Dedifferentiated amniotic fluid mesenchymal stem cell (primary cell): ENCODE data around the gene ARHGEF10L.
"Not testable (repeated sequence)": the region's sequence is repeated elsewhere in the genome, so short reads cannot be mapped to it uniquely, and the experiment has no call there.

ENCODE experiments used
- DNase-seq: peaks from one replicate; pipeline ENCODE4 v3.0.0-alpha.2; 2016; ENCODE audit errors: extremely low spot score

Gene ARHGEF10L

GRCh38 chr1:17735793-17736192, 196.3 kb downstream of the ARHGEF10L start:
- no peak for DNase-seq

GRCh38 chr1:17736625-17737024, 197.1 kb downstream of the ARHGEF10L start:
- DNase-seq: no peak

- no peak for DNase-seq
Observed at GRCh38 chr1:17739050-17739449, 199.6 kb downstream of the ARHGEF10L start.

- no peak for DNase-seq
Observed at GRCh38 chr1:17741052-17741451, 201.6 kb downstream of the ARHGEF10L start.

- DNase-seq: no peak
Observed at GRCh38 chr1:17742583-17742982, 203.1 kb downstream of the ARHGEF10L start.

- no peak for DNase-seq
Observed at GRCh38 chr1:17743008-17743647, 203.6 kb downstream of the ARHGEF10L start.

- DNase-seq: no peak
Observed at GRCh38 chr1:17743925-17744324, 204.4 kb downstream of the ARHGEF10L start.

- DNase-seq: no peak
Observed at GRCh38 chr1:17744666-17745478, 205.4 kb downstream of the ARHGEF10L start.

GRCh38 chr1:17745479-17745955, 206.0 kb downstream of the ARHGEF10L start:
- no peak for DNase-seq

- not testable (repeated sequence) for DNase-seq
Observed at GRCh38 chr1:17746281-17746680, 206.8 kb downstream of the ARHGEF10L start.

GRCh38 chr1:17746920-17747319, 207.4 kb downstream of the ARHGEF10L start:
- DNase-seq: no peak
